Testis (tissue), 3 donors: Measurements from ENCODE around the gene AFAP1. TPM values are rescaled to one million over a fixed set of nuclear protein-coding genes. Genes with fewer than 3 reads are reported as not detected.

Experiments
- DNase-seq: peaks from one replicate; pipeline ENCODE4 v3.0.0-alpha.2; 2019
- H3K27ac ChIP-seq, 2 donors: fragments of 200-600 bp; sonication (generic); one replicate each; pipeline ENCODE4 v1.5.1; 2019
- H3K27me3 ChIP-seq: fragments of 200-600 bp; sonication (generic); one replicate; pipeline ENCODE4 v1.5.1; 2019
- H3K36me3 ChIP-seq: fragments of 200-600 bp; sonication (generic); one replicate; pipeline ENCODE4 v1.5.1; 2017; ENCODE audit warnings: low read depth; ENCODE audit errors: missing control alignments
- H3K4me1 ChIP-seq: fragments of 200-600 bp; sonication (generic); one replicate; pipeline ENCODE4 v1.5.1; 2019
- H3K4me3 ChIP-seq, 2 donors: fragments of 200-600 bp; sonication (generic); one replicate each; pipeline ENCODE4 v1.5.1; 2017 to 2019
- H3K9me3 ChIP-seq: fragments of 200-600 bp; sonication (generic); one replicate; pipeline ENCODE4 v1.5.1; 2017
- POLR2A ChIP-seq: fragments of 450-650 bp; IDR thresholded peaks from one replicate; pipeline ENCODE4 v1.6.1; 2017; ENCODE audit warnings: antibody characterized with exemption, mild to moderate bottlenecking, moderate library complexity
- WGBS, 2 donors: methylation state at CpG; one replicate each; pipeline ENCODE4 v1.1.5; 2018; 5-methylcytosine and 5-hydroxymethylcytosine counted together
- intact Hi-C: fragments of 100-400 bp; cut with DNase I; formaldehyde crosslinking; loops from one replicate; pipeline ENCODE4 v1.15.1; 2023; ENCODE audit warnings: low total_unique reads
- polyA plus RNA-seq: library from polyadenylated mRNA; stranded (reverse); fragments of 350-450 nt; fragmentation: Illumina TruSeq; extraction: RNeasy Lipid Tissue Mini Kit (QIAGEN cat#74804); gene quantifications from one replicate; pipeline ENCODE4 v1.2.3, GENCODE V29; 2014; ENCODE audit warnings: low read depth, low replicate concordance; ENCODE audit not compliant: insufficient read depth
- total RNA-seq, 2 donors: library from RNA; depleted of rRNA; stranded (reverse); fragments of >200 nt; gene quantifications; one replicate each; pipeline ENCODE4 v1.2.3, GENCODE V29; 2016
- TF ChIP-seq, protein P1 (sequence below), 3 experiments: fragments of 450-650 bp in 2 of 3; fragments of 200-600 bp in 1 of 3; sonication (generic) in 1 of 3; IDR thresholded peaks; one replicate each; pipeline ENCODE4 v1.5.1; 2016 to 2019; ENCODE audit warnings: antibody characterized with exemption in 3 of 3, mild to moderate bottlenecking in 2 of 3, moderate library complexity in 1 of 3

The AFAP1 gene
- total and polyA plus RNA-seq, 3 donors from 2014 or later, result 23.1 to 52.4 (median 51.4) TPM

DNA sequence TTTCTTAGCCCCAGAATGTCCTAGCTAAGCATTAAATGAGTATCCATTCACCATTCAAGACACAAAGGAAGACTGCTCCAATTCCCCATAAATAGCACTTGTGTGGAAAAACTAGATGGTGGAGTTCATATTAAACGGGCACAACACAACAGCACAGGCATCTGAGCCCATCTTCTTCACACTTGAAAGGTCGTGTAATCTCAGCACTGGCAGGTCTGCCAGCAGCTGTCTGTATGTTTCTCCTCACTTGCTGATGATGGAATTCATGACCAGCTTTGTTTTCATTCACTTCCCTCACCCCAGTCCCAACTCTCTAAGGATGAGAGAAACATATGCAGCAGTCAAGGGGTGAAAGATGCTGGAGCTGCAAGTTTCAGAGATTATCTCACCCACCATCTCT lies 148.7 kb downstream of the AFAP1 start:
- TF ChIP-seq POLR2A, result no peak
- TF ChIP-seq, protein P1, sequence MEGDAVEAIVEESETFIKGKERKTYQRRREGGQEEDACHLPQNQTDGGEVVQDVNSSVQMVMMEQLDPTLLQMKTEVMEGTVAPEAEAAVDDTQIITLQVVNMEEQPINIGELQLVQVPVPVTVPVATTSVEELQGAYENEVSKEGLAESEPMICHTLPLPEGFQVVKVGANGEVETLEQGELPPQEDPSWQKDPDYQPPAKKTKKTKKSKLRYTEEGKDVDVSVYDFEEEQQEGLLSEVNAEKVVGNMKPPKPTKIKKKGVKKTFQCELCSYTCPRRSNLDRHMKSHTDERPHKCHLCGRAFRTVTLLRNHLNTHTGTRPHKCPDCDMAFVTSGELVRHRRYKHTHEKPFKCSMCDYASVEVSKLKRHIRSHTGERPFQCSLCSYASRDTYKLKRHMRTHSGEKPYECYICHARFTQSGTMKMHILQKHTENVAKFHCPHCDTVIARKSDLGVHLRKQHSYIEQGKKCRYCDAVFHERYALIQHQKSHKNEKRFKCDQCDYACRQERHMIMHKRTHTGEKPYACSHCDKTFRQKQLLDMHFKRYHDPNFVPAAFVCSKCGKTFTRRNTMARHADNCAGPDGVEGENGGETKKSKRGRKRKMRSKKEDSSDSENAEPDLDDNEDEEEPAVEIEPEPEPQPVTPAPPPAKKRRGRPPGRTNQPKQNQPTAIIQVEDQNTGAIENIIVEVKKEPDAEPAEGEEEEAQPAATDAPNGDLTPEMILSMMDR (IDR thresholded peaks at IDR 0.05), result no peak
- WGBS, 2 donors, result 38 to 53% methylated on average over 2 of the region's 2 CpGs
- H3K27me3 ChIP-seq, result no peaks in the 10 kb centered on the region
- H3K27ac ChIP-seq, result no peak overlapping the region
- no peak overlapping the region for H3K4me3 ChIP-seq
- no peaks in the 10 kb centered on the region for H3K9me3 ChIP-seq
- DNase-seq, result no peak
- intact Hi-C loops, result no loop called here
- peaks cover 9% of the 10 kb centered on the region for H3K4me1 ChIP-seq
- no peaks in the 10 kb centered on the region for H3K36me3 ChIP-seq

DNA sequence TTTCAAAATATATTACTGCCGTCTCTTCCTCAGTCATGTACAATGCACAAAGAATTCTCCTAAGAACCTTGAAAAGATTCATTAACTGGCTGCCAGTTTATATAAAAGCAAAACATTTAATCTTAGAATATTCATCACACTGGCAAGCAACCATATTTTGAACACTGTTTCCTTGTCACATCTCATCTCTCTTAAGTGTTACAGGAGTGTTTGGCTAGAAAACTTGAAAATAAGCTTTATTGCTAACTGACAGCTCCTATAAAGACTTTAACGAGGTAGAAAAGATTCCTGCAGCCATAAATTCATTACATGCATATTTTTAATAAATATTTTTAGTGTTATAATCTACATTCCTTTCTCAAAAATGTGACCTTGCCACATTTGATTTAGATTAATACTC lies 149.6 kb downstream of the AFAP1 start:
- Histone ChIP-seq H3K27ac (no peak overlapping the region), H3K4me1 (peaks cover 9% of the 10 kb centered on the region), H3K36me3 (no peaks in the 10 kb centered on the region), H3K9me3 (no peaks in the 10 kb centered on the region), H3K4me3 (no peak overlapping the region), H3K27me3 (no peaks in the 10 kb centered on the region)
- 48 to 51% methylated on average over 2 of the region's 2 CpGs for WGBS, 2 donors
- TF ChIP-seq POLR2A, result no peak
- TF ChIP-seq, protein P1 (IDR thresholded peaks at IDR 0.05), result no peak
- no peak for DNase-seq
- intact Hi-C loops, result no loop called here

DNA sequence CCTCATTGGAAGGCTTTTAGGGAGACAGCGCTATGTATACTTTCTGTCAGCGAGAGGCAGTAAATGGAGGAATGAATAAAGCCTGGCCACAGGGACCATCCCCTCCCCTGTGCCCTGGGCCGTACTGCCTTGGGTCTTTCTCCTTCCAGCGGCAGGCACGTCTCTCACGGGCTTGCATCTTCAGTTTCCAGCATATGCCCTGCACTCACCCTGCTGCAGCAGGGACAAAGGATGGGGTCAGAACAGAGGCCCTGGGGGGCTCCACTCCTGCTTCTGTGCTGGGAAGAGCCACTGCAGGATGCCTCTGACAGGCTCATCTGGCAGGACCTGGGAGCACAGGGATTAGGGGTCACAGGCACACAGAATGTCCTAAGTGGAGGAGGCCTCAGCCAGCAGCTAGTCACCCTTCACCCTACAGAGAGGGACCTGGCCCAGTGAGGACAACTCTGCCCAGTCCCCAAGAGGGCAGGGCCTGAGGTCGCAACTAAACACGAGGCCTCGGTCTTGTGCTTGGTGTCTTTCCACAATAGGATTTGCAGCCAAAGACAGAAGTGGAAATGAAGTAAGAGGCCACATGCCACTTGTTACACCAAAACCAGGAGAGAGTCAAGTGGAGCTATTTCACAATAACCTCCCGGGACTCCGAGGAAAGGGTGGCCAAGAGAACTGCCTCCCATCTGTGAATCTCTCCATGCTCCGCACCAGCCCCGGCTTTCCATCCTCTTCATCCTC lies 150.8 kb downstream of the AFAP1 start:
- no peak for DNase-seq
- TF ChIP-seq POLR2A, result no peak
- TF ChIP-seq, protein P1 (IDR thresholded peaks at IDR 0.05), result no peak
- Histone ChIP-seq H3K27ac (no peak overlapping the region), H3K27me3 (no peaks in the 10 kb centered on the region), H3K36me3 (no peaks in the 10 kb centered on the region), H3K4me1 (peaks cover 9% of the 10 kb centered on the region), H3K9me3 (no peaks in the 10 kb centered on the region), H3K4me3 (no peak overlapping the region)
- WGBS, 2 donors, result 86 to 89% methylated on average over 12 to 13 of the region's 13 CpGs
- intact Hi-C loops, result no loop called here

DNA sequence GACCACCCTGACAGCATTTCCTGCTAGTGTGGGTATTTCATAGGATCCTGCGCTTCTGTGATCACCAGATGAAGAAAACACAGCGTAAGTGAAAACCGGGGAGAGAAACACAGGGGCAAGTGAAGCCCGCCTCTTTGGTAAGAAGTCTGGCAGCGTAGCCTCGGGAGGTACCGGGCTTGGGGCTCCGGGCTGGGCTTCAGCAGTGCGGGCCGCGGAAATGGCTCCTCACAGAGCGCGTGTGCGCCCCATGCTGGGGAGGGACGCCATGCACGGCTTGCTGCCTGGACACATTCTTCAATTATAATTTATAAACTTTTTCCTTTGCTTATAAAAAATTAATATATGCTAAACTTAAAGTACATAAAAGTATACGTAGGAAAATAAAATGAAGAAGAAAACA lies 151.5 kb downstream of the AFAP1 start:
- DNase-seq, result no peak

More for the DNA sequence above, 151.5 kb downstream of the AFAP1 start:
- Histone ChIP-seq H3K4me3 (peak overlapping the region in 1 of 2 donors; percentile 5), H3K27ac (no peak overlapping the region), H3K9me3 (no peaks in the 10 kb centered on the region), H3K4me1 (peaks cover 9% of the 10 kb centered on the region), H3K27me3 (no peaks in the 10 kb centered on the region), H3K36me3 (no peaks in the 10 kb centered on the region)
- intact Hi-C loops, result no loop called here
- 78 to 81% methylated on average over 17 of the region's 17 CpGs for WGBS, 2 donors
- TF ChIP-seq POLR2A, result no peak
- TF ChIP-seq, protein P1 (IDR thresholded peaks at IDR 0.05), result no peak
